CD8-positive, alpha-beta memory T cell (primary cell): ENCODE measurements around the gene CREB5. TPM values are rescaled to one million over a fixed set of nuclear protein-coding genes. Genes with fewer than 3 reads are reported as not detected.
A peak's percentile ranks its signal among the peaks of the same experiment; 100 is the strongest.

Experiments
- CTCF ChIA-PET: fragments of 350-600 bp; sonication (Branson Sonifier 250); formaldehyde crosslinking; loops from one replicate; lab custom pipeline; 2021; ENCODE audit warnings: antibody characterized with exemption; lab: Charles Lee
- POLR2A ChIA-PET: fragments of 350-600 bp; sonication (Branson Sonifier 250); formaldehyde crosslinking; loops from one replicate; lab custom pipeline; 2021; ENCODE audit warnings: antibody characterized with exemption; lab: Charles Lee
- DNase-seq, 5 donors: peaks; one replicate each; pipeline versions ENCODE4 v3.0.0 to v3.0.0-alpha.2; 2020 to 2022; ENCODE audit warnings: mixed read lengths in 1 of 5
- H3K27ac ChIP-seq: one replicate; pipeline ENCODE4 v1.7.0; 2013; ENCODE audit warnings: low read depth, mild to moderate bottlenecking, low read length, moderate library complexity
- H3K27me3 ChIP-seq: 2 replicates; pipeline ENCODE4 v1.7.0; 2013; ENCODE audit warnings: low read length, mild to moderate bottlenecking; ENCODE audit not compliant: insufficient read depth, poor library complexity, severe bottlenecking
- H3K36me3 ChIP-seq: 2 replicates; pipeline ENCODE4 v1.7.0; 2013; ENCODE audit warnings: mild to moderate bottlenecking, low read length, moderate library complexity; ENCODE audit not compliant: insufficient read depth
- H3K4me1 ChIP-seq: 2 replicates; pipeline ENCODE4 v1.7.0; 2013; ENCODE audit warnings: mild to moderate bottlenecking, low read length, moderate library complexity; ENCODE audit not compliant: insufficient read depth
- H3K4me3 ChIP-seq: 2 replicates; pipeline ENCODE4 v1.7.0; 2013; ENCODE audit warnings: mild to moderate bottlenecking, low read length
- H3K9me3 ChIP-seq: 2 replicates; pipeline ENCODE4 v1.7.0; 2013; ENCODE audit warnings: mild to moderate bottlenecking, low read length
- H3K27ac Mint-ChIP-seq, 8 donors: one replicate each; pipeline ENCODE4 v1.8.0; 2020 to 2021; ENCODE audit warnings: mixed read lengths in 8 of 8, mild to moderate bottlenecking in 6 of 8, inconsistent platforms in 3 of 8, moderate library complexity in 3 of 8
- H3K27me3 Mint-ChIP-seq, 2 donors: one replicate each; pipeline ENCODE4 v1.8.0; 2020 to 2021; ENCODE audit warnings: mixed read lengths in 2 of 2, mild to moderate bottlenecking in 1 of 2, moderate library complexity in 1 of 2
- H3K36me3 Mint-ChIP-seq, 3 donors: one replicate each; pipeline ENCODE4 v1.8.0; 2020 to 2021; ENCODE audit warnings: mixed read lengths in 3 of 3, inconsistent platforms in 1 of 3, mild to moderate bottlenecking in 1 of 3
- H3K4me1 Mint-ChIP-seq, 3 donors: one replicate each; pipeline ENCODE4 v1.8.0; 2020 to 2021; ENCODE audit warnings: mixed read lengths in 3 of 3, inconsistent platforms in 1 of 3, mild to moderate bottlenecking in 1 of 3
- H3K4me3 Mint-ChIP-seq, 7 donors: one replicate each; pipeline ENCODE4 v1.8.0; 2020 to 2021; ENCODE audit warnings: mixed read lengths in 7 of 7, mild to moderate bottlenecking in 6 of 7, moderate library complexity in 4 of 7, inconsistent platforms in 2 of 7
- H3K9me3 Mint-ChIP-seq, 5 donors: one replicate each; pipeline ENCODE4 v1.8.0; 2020 to 2022; ENCODE audit warnings: mixed read lengths in 5 of 5, mild to moderate bottlenecking in 3 of 5, moderate library complexity in 2 of 5, inconsistent platforms in 1 of 5
- polyA plus RNA-seq: library from polyadenylated mRNA; unstranded; fragments of 300-500 nt; fragmentation: Illumina TruSeq; gene quantifications from one replicate; pipeline ENCODE4 v1.2.3, GENCODE V29; 2021
- total RNA-seq, 2 experiments: library from RNA; stranded (reverse); gene quantifications; one replicate each; pipeline ENCODE4 v1.2.3, GENCODE V29; 2021

CREB5 gene
- total and polyA plus RNA-seq, 3 experiments from 2014 or later: not detected

- no peak overlapping the region for H3K27ac ChIP-seq
- Mint-ChIP-seq H3K27ac (no peak overlapping the region), H3K27me3 (peaks cover 0 to 2% of the 10 kb centered on the region in 2 donors), H3K4me3 (no peak overlapping the region), H3K9me3 (peaks cover 3 to 7% (median 5%) of the 10 kb centered on the region in 5 donors), H3K36me3 (no peaks in the 10 kb centered on the region), H3K4me1 (no peaks in the 10 kb centered on the region)
- DNase-seq: no peak
- H3K4me1 ChIP-seq: no peaks in the 10 kb centered on the region
- H3K27me3 ChIP-seq: no peaks in the 10 kb centered on the region
- ChIA-PET CTCF (interaction anchor here (1.1 kb wide), 1 partner anchor 10 kb away, joined by 3 read pairs; no protein-coding TSS in a partner anchor), POLR2A (no interaction called here)
- H3K4me3 ChIP-seq: no peak overlapping the region
- H3K9me3 ChIP-seq: no peaks in the 10 kb centered on the region
- H3K36me3 ChIP-seq: no peaks in the 10 kb centered on the region
Observed at GRCh38 chr7:28556025-28556424, 143.7 kb downstream of the CREB5 start.

DNA sequence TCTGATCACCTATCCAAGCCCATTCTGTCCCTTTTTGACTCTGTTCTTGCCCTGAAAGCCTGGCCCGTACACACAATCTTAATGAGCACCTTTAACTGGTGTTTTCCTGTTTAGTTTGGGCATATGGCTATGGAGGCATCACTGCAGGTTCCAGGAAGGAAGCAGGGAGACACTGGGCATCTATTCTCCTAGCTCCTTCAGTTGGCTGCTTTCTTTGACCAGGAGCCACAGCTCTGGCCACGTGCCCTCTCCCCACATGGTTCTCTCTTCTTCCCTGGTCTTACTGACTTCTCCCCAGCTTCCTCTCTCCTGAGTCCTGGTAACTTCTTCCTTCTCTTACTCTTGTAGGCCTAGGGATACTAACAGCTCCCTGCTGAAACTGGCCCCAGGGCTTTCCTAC is 144.4 kb downstream of the CREB5 start:
- Mint-ChIP-seq H3K4me3 (peak overlapping the region in 1 of 7 donors; percentile 18), H3K4me1 (no peaks in the 10 kb centered on the region), H3K36me3 (no peaks in the 10 kb centered on the region), H3K27me3 (peaks cover 0 to 2% of the 10 kb centered on the region in 2 donors), H3K9me3 (peaks cover 3 to 7% (median 5%) of the 10 kb centered on the region in 5 donors), H3K27ac (no peak overlapping the region)
- CTCF ChIA-PET: interaction anchor here (1.1 kb wide), 1 partner anchor 10 kb away, joined by 3 read pairs; no protein-coding TSS in a partner anchor
- H3K27me3 ChIP-seq: no peaks in the 10 kb centered on the region
- no peaks in the 10 kb centered on the region for H3K4me1 ChIP-seq
- H3K4me3 ChIP-seq: no peak overlapping the region
- no peak for DNase-seq
- no peaks in the 10 kb centered on the region for H3K36me3 ChIP-seq
- no peaks in the 10 kb centered on the region for H3K9me3 ChIP-seq
- POLR2A ChIA-PET: no interaction called here
- no peak overlapping the region for H3K27ac ChIP-seq

DNA sequence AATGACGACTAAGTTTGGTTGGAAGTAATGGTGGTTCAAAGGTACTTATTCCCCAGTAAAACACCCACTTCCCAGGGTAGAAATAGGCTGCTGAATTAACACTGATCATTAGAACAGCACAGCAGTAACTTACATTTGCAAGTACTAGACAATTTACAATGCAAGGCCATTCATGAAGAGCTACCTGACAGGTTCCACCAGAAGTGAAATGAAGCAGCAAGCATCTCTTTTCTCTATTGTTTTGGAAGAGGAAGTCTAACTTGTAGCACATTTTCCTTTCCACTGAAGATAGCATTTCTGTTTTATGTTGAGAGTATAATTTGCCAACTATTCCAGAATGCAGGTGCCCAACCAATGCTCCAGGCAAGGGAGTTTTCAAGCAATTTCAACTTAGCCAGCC is 145.9 kb downstream of the CREB5 start:
- no peaks in the 10 kb centered on the region for H3K36me3 ChIP-seq
- Mint-ChIP-seq H3K27me3 (no peaks in the 10 kb centered on the region), H3K4me3 (no peak overlapping the region), H3K4me1 (no peaks in the 10 kb centered on the region), H3K9me3 (peaks cover 3 to 7% (median 5%) of the 10 kb centered on the region in 5 donors), H3K27ac (no peak overlapping the region), H3K36me3 (no peaks in the 10 kb centered on the region)
- no peaks in the 10 kb centered on the region for H3K9me3 ChIP-seq
- no peak for DNase-seq
- no peaks in the 10 kb centered on the region for H3K4me1 ChIP-seq
- ChIA-PET POLR2A (no interaction called here), CTCF (no interaction called here)
- H3K27ac ChIP-seq: no peak overlapping the region
- no peaks in the 10 kb centered on the region for H3K27me3 ChIP-seq
- H3K4me3 ChIP-seq: no peak overlapping the region

GRCh38 chr7:28560767-28561166 is 148.4 kb downstream of the CREB5 start:
- peaks cover 0 to 1% of the 10 kb centered on the region in 2 donors for H3K27me3 Mint-ChIP-seq
- H3K27ac Mint-ChIP-seq: no peak overlapping the region
- ChIA-PET POLR2A (no interaction called here), CTCF (no interaction called here)
- Histone ChIP-seq H3K27ac (no peak overlapping the region), H3K36me3 (no peaks in the 10 kb centered on the region), H3K9me3 (no peaks in the 10 kb centered on the region), H3K4me1 (no peaks in the 10 kb centered on the region), H3K4me3 (no peak overlapping the region), H3K27me3 (no peaks in the 10 kb centered on the region)
- no peaks in the 10 kb centered on the region for H3K4me1 Mint-ChIP-seq
- H3K36me3 Mint-ChIP-seq: no peaks in the 10 kb centered on the region
- peaks cover 3 to 7% (median 5%) of the 10 kb centered on the region in 5 donors for H3K9me3 Mint-ChIP-seq
- H3K4me3 Mint-ChIP-seq: peak overlapping the region in 1 of 7 donors; percentile 38
- no peak for DNase-seq

- no peaks in the 10 kb centered on the region for H3K36me3 ChIP-seq
- H3K9me3 ChIP-seq: no peaks in the 10 kb centered on the region
- H3K4me3 ChIP-seq: no peak overlapping the region
- no peaks in the 10 kb centered on the region for H3K4me1 ChIP-seq
- peaks cover 0 to 3% of the 10 kb centered on the region in 2 donors for H3K27me3 Mint-ChIP-seq
- no peak for DNase-seq
- no peaks in the 10 kb centered on the region for H3K27me3 ChIP-seq
- no peak overlapping the region for H3K27ac ChIP-seq
- H3K9me3 Mint-ChIP-seq: peaks cover 3 to 7% (median 5%) of the 10 kb centered on the region in 5 donors
- no peak overlapping the region for H3K4me3 Mint-ChIP-seq
- no peak overlapping the region for H3K27ac Mint-ChIP-seq
- ChIA-PET CTCF (no interaction called here), POLR2A (no interaction called here)
- no peaks in the 10 kb centered on the region for H3K4me1 Mint-ChIP-seq
- no peaks in the 10 kb centered on the region for H3K36me3 Mint-ChIP-seq
Observed at GRCh38 chr7:28564033-28564432, 151.7 kb downstream of the CREB5 start.

DNA sequence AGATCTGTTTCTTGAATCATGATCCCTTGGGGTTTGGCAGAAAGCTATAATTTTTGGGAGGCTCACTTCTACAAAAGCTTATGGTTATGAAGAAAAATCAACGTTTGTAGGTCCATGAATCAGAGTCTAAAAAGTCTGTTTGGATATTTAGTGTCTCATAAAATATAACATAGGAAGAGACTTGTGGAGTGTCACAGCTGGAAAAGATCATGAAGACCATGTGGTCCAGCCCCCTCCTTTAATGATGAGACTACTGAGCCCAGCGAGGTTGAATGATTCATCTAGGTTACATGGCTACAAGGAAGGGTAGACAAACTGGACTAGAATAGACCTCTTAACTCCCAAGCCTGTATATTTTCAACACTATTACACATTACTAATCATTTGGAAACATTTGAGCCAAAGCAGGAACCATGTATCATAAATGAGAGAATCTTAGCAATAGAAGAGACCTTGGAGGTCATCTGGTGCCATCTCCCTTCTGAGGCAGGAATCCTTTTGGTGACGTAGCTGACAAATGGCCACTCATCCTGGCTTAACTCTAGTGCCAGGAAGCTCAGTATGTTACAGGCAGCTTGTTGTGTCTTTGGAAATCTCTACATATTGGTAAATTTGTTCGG is 152.5 kb downstream of the CREB5 start:
- Histone ChIP-seq H3K4me3 (no peak overlapping the region), H3K27ac (no peak overlapping the region), H3K36me3 (no peaks in the 10 kb centered on the region), H3K9me3 (no peaks in the 10 kb centered on the region), H3K27me3 (no peaks in the 10 kb centered on the region), H3K4me1 (no peaks in the 10 kb centered on the region)
- Mint-ChIP-seq H3K4me1 (no peaks in the 10 kb centered on the region), H3K36me3 (no peaks in the 10 kb centered on the region), H3K27ac (no peak overlapping the region), H3K27me3 (peaks cover 0 to 3% of the 10 kb centered on the region in 2 donors), H3K4me3 (no peak overlapping the region), H3K9me3 (peaks cover 3 to 6% (median 5%) of the 10 kb centered on the region in 5 donors)
- POLR2A ChIA-PET: no interaction called here
- DNase-seq: no peak
- CTCF ChIA-PET: no interaction called here

DNA sequence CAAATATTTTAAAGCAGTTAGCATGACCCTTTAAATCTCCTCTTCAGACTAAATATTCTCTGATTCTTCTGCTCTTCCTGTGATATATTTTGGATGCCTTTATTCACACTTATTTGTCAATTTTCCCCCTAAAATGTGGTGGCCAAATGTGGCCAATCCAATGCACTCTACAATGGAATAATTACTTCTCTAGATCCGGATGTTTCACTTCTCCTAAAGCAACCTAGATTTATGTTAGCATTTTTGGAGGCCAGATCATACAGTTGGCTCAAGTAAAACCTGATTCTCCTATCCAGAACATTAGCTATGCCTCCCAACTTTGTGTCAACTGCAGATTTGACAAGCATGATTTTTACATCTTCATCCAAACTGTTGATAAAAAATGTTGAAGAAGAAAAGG is 153.7 kb downstream of the CREB5 start:
- H3K4me3 Mint-ChIP-seq: no peak overlapping the region
- Histone ChIP-seq H3K27me3 (no peaks in the 10 kb centered on the region), H3K9me3 (no peaks in the 10 kb centered on the region), H3K4me3 (no peak overlapping the region), H3K27ac (no peak overlapping the region), H3K36me3 (no peaks in the 10 kb centered on the region), H3K4me1 (no peaks in the 10 kb centered on the region)
- peaks cover 0 to 4% of the 10 kb centered on the region in 2 donors for H3K27me3 Mint-ChIP-seq
- CTCF ChIA-PET: no interaction called here
- no peaks in the 10 kb centered on the region for H3K36me3 Mint-ChIP-seq
- no peaks in the 10 kb centered on the region for H3K9me3 Mint-ChIP-seq
- no peak for DNase-seq
- POLR2A ChIA-PET: no interaction called here
- H3K27ac Mint-ChIP-seq: no peak overlapping the region
- H3K4me1 Mint-ChIP-seq: no peaks in the 10 kb centered on the region

DNA sequence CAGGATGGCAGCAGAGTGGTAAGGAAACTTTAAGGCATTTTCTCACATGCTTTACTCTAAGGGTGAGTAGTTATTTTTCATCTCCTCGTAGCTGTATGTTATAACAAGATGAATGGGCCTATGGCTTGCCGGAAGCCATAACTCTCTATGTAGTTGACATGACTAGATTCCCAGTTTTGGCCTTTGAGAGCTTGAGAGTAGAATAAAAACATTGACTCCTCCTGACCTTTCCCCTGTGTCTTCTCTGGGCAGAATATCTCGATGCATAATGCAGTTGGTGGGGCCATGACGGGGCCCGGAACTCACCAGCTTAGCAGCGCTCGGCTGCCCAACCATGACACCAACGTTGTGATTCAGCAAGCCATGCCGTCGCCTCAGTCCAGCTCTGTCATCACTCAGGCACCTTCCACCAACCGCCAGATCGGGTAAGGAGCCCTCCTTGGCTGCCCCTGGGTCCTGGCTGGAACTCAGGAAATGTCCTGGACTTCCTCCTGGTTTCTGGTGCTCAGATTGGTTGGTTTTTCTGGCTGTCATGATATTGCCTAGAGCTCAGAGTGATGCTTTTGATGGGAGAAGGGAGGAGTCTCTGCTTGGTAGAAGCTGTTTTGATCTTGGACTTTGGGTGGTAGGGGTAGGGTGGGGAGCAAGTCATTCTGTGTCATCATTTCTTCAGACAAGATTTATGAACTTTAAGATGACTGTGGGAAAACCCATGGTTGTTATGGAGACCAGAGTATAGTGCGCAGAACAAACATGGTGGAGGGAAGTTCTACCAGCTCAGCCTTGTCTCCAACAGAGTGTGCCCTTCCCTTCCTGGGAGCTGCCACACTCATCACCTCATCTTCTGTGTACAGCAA is 158.0 kb downstream of the CREB5 start:
- H3K9me3 Mint-ChIP-seq: peaks cover 0 to 2% (median 0%) of the 10 kb centered on the region in 5 donors
- CTCF ChIA-PET: no interaction called here
- no peak overlapping the region for H3K27ac Mint-ChIP-seq
- no peaks in the 10 kb centered on the region for H3K4me1 ChIP-seq
- H3K4me3 Mint-ChIP-seq: no peak overlapping the region
- no peaks in the 10 kb centered on the region for H3K36me3 Mint-ChIP-seq
- H3K4me1 Mint-ChIP-seq: no peaks in the 10 kb centered on the region
- no peak overlapping the region for H3K4me3 ChIP-seq
- no peaks in the 10 kb centered on the region for H3K9me3 ChIP-seq
- POLR2A ChIA-PET: no interaction called here
- peaks cover 0 to 10% of the 10 kb centered on the region in 2 donors for H3K27me3 Mint-ChIP-seq
- no peak for DNase-seq
- H3K27ac ChIP-seq: no peak overlapping the region
- no peaks in the 10 kb centered on the region for H3K36me3 ChIP-seq
- H3K27me3 ChIP-seq: no peaks in the 10 kb centered on the region
